Activated naive CD8-positive, alpha-beta T cell (primary cell): ENCODE measurements around the gene MAP3K15.
"Not testable (repeated sequence)": the region's sequence is repeated elsewhere in the genome, so short reads cannot be mapped to it uniquely, and the experiment has no call there.

ENCODE experiments used
- H3K27ac Mint-ChIP-seq: one replicate; pipeline ENCODE4 v1.8.0; 2021; ENCODE audit warnings: mixed read lengths
- H3K27me3 Mint-ChIP-seq: one replicate; pipeline ENCODE4 v1.8.0; 2021; ENCODE audit warnings: mixed read lengths
- H3K36me3 Mint-ChIP-seq: one replicate; pipeline ENCODE4 v1.8.0; 2021; ENCODE audit warnings: mixed read lengths
- H3K4me1 Mint-ChIP-seq: one replicate; pipeline ENCODE4 v1.8.0; 2021; ENCODE audit warnings: low read depth, mixed read lengths
- H3K4me3 Mint-ChIP-seq: one replicate; pipeline ENCODE4 v1.8.0; 2021; ENCODE audit warnings: mild to moderate bottlenecking, mixed read lengths
- H3K9me3 Mint-ChIP-seq: one replicate; pipeline ENCODE4 v1.8.0; 2021; ENCODE audit warnings: low read depth, mixed read lengths

MAP3K15 gene

DNA sequence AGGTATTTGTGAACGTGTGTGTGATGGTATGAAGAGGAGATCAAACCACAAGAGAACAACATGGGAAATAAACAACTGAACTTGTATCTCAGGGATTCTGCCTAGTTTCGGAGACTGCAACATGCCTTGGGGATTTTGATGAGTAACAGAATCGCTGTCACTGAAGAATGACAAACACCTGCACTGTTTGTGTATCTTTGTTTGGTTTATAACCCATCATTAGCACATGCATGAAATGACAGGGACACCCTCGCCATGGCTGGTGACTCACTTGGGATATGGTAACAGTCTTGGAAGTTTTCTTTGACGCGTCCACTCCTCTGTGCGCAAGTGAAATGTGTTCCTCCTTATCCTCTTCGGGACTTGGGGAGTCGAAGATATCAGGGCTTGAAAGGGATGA lies 30.3 kb upstream of the MAP3K15 start:
- H3K4me1 Mint-ChIP-seq: peaks cover 13% of the 10 kb centered on the region
- H3K27me3 Mint-ChIP-seq: no peaks in the 10 kb centered on the region
- H3K36me3 Mint-ChIP-seq: peaks cover 4% of the 10 kb centered on the region
- peak overlapping the region; percentile 61 for H3K27ac Mint-ChIP-seq
- H3K9me3 Mint-ChIP-seq: no peaks in the 10 kb centered on the region
- H3K4me3 Mint-ChIP-seq: no peak overlapping the region

DNA sequence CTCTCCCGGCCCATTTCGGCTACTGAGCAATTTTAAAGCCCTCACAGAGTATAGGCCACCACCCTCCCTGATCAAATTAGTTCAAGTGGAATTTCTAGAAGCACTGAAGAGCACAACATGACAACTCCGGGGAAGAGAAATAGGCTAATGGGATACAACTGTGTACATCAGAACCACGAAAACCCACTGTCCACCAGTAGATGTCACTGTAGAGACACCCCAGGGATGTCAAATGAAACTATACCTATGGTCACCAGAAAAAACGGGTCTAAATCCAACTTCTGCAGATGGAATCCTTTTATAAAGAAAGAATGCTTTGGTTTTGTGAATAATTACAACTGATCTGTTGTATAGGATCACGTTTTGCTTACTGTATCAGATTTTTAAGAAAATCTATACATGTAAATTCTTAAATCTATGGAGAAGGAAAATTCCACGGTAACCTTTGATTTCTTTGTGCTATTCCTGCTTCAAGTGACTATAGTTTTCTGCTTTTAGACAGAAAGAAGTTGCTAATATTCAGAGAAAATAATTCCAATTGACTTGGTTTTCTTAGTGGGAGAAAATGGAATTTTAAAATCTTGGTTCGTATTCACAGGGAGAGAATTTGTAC lies 29.5 kb upstream of the MAP3K15 start:
- Mint-ChIP-seq H3K9me3 (no peaks in the 10 kb centered on the region), H3K4me1 (peaks cover 13% of the 10 kb centered on the region), H3K4me3 (no peak overlapping the region), H3K27ac (peak overlapping the region; percentile 35), H3K27me3 (no peaks in the 10 kb centered on the region), H3K36me3 (peaks cover 4% of the 10 kb centered on the region)

GRCh38 chrX:19543951-19544381 lies 28.7 kb upstream of the MAP3K15 start:
- Mint-ChIP-seq H3K4me3 (no peak overlapping the region), H3K36me3 (peaks cover 4% of the 10 kb centered on the region), H3K27ac (no peak overlapping the region)

GRCh38 chrX:19543020-19543715 lies 27.9 kb upstream of the MAP3K15 start:
- Mint-ChIP-seq H3K9me3 (no peaks in the 10 kb centered on the region), H3K27me3 (no peaks in the 10 kb centered on the region), H3K27ac (peak overlapping the region; percentile 64), H3K4me1 (peaks cover 4% of the 10 kb centered on the region), H3K4me3 (no peak overlapping the region), H3K36me3 (peaks cover 4% of the 10 kb centered on the region)

More at GRCh38 chrX:19543951-19544381, 28.7 kb upstream of the MAP3K15 start:
- Mint-ChIP-seq H3K27me3 (no peaks in the 10 kb centered on the region), H3K4me1 (peaks cover 10% of the 10 kb centered on the region), H3K9me3 (no peaks in the 10 kb centered on the region)

- no peak overlapping the region for H3K4me3 Mint-ChIP-seq
- H3K27me3 Mint-ChIP-seq: no peaks in the 10 kb centered on the region
- H3K27ac Mint-ChIP-seq: peak overlapping the region; percentile 84
- H3K9me3 Mint-ChIP-seq: no peaks in the 10 kb centered on the region
- H3K4me1 Mint-ChIP-seq: peaks cover 1% of the 10 kb centered on the region
- peaks cover 4% of the 10 kb centered on the region for H3K36me3 Mint-ChIP-seq
Observed at GRCh38 chrX:19541931-19542330, 26.6 kb upstream of the MAP3K15 start.

DNA sequence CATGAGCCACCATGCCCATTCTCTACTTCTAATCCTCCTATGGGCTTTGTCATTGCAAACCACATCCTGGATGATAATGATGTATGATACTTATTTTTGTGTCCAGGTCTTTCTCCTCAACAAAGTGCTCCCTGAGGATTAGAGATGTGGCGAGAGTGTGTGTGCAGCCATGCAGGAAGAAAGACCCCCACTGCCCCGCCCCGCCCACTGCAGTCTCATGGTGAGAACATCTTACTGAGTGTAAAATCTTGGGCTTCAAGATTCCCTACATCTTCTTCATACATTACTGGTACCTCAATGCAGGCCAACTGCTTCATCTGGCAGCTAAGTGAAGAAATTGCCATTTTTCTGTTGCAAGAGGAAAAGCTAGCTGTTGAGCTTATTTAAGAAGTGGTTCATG lies 25.9 kb upstream of the MAP3K15 start:
- H3K9me3 Mint-ChIP-seq: no peaks in the 10 kb centered on the region
- peaks cover 4% of the 10 kb centered on the region for H3K36me3 Mint-ChIP-seq
- H3K4me1 Mint-ChIP-seq: peaks cover 1% of the 10 kb centered on the region
- H3K27ac Mint-ChIP-seq: no peak overlapping the region
- no peak overlapping the region for H3K4me3 Mint-ChIP-seq
- no peaks in the 10 kb centered on the region for H3K27me3 Mint-ChIP-seq

DNA sequence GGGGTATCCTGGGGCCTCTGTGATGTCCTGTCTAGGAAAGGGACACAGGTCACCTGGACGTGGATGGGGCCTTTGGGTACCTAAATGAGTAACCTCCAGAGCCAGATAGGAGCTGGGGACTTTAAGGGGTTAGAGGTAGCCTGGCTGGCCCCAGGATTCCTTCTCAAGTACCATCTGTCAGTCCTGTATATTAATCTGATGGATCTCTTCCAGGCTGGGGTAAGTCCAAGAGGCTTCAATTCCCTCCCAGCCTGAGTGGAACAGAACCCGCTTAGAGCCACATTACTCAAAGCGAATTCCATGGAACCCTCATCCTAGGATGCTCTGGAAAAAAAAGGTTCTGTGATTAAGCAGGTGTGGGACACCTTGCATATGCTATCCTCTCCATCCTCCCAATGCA lies 24.8 kb upstream of the MAP3K15 start:
- Mint-ChIP-seq H3K9me3 (no peaks in the 10 kb centered on the region), H3K4me3 (no peak overlapping the region), H3K27ac (no peak overlapping the region), H3K27me3 (no peaks in the 10 kb centered on the region), H3K4me1 (no peaks in the 10 kb centered on the region), H3K36me3 (peaks cover 2% of the 10 kb centered on the region)

- Mint-ChIP-seq H3K4me1 (no peaks in the 10 kb centered on the region), H3K36me3 (peaks cover 2% of the 10 kb centered on the region), H3K27ac (peak overlapping the region; percentile 72), H3K4me3 (no peak overlapping the region), H3K27me3 (no peaks in the 10 kb centered on the region), H3K9me3 (no peaks in the 10 kb centered on the region)
Observed at GRCh38 chrX:19539665-19540064, 24.4 kb upstream of the MAP3K15 start.

GRCh38 chrX:19535476-19535875 lies 20.2 kb upstream of the MAP3K15 start:
- Mint-ChIP-seq H3K9me3 (no peaks in the 10 kb centered on the region), H3K36me3 (no peaks in the 10 kb centered on the region), H3K4me1 (no peaks in the 10 kb centered on the region), H3K27me3 (no peaks in the 10 kb centered on the region), H3K4me3 (no peak overlapping the region), H3K27ac (no peak overlapping the region)

- H3K27me3 Mint-ChIP-seq: no peaks in the 10 kb centered on the region
- H3K27ac Mint-ChIP-seq: no peak overlapping the region
- no peaks in the 10 kb centered on the region for H3K36me3 Mint-ChIP-seq
- no peaks in the 10 kb centered on the region for H3K9me3 Mint-ChIP-seq
- no peaks in the 10 kb centered on the region for H3K4me1 Mint-ChIP-seq
- H3K4me3 Mint-ChIP-seq: no peak overlapping the region
Observed at GRCh38 chrX:19532709-19533108, 17.4 kb upstream of the MAP3K15 start.

- H3K4me3 Mint-ChIP-seq: no peak overlapping the region
- peaks cover 2% of the 10 kb centered on the region for H3K4me1 Mint-ChIP-seq
- no peaks in the 10 kb centered on the region for H3K9me3 Mint-ChIP-seq
- peaks cover 12% of the 10 kb centered on the region for H3K27me3 Mint-ChIP-seq
- no peak overlapping the region for H3K27ac Mint-ChIP-seq
- no peaks in the 10 kb centered on the region for H3K36me3 Mint-ChIP-seq
Observed at GRCh38 chrX:19517965-19518364, 2.7 kb upstream of the MAP3K15 start.

GRCh38 chrX:19515615-19516105 lies 352 bp upstream of the MAP3K15 start:
- H3K27me3 Mint-ChIP-seq: peaks cover 12% of the 10 kb centered on the region
- H3K4me3 Mint-ChIP-seq: peak overlapping the region; percentile 27
- H3K27ac Mint-ChIP-seq: no peak overlapping the region
- no peaks in the 10 kb centered on the region for H3K36me3 Mint-ChIP-seq
- peaks cover 2% of the 10 kb centered on the region for H3K4me1 Mint-ChIP-seq
- no peaks in the 10 kb centered on the region for H3K9me3 Mint-ChIP-seq

DNA sequence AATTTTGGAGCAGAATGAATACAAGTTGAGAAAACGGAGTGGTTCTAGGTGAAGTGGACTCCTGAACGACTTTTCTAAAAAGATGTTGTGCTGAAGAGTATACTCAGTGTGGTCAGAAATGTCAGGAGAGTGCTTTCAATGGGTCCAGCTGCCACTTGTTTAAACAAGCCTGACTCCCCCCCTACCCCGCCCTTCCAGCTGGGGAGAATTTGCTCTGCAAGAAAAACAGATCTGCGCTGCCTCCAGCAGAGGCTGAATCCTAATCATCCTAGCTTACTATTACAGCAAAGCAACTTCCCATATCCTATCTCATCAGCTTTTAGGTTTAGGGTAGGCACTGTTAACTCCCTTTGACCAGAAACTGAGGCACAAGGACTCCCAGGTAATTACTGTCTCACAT lies 1.9 kb downstream of the MAP3K15 start:
- H3K27me3 Mint-ChIP-seq: peaks cover 15% of the 10 kb centered on the region
- no peak overlapping the region for H3K27ac Mint-ChIP-seq
- H3K36me3 Mint-ChIP-seq: no peaks in the 10 kb centered on the region
- H3K9me3 Mint-ChIP-seq: no peaks in the 10 kb centered on the region
- H3K4me1 Mint-ChIP-seq: peaks cover 2% of the 10 kb centered on the region
- H3K4me3 Mint-ChIP-seq: peak overlapping the region; percentile 57

GRCh38 chrX:19512961-19513360 lies 2.3 kb downstream of the MAP3K15 start:
- Mint-ChIP-seq H3K27ac (no peak overlapping the region), H3K4me1 (peaks cover 2% of the 10 kb centered on the region), H3K9me3 (no peaks in the 10 kb centered on the region), H3K4me3 (no peak overlapping the region), H3K36me3 (no peaks in the 10 kb centered on the region), H3K27me3 (peaks cover 15% of the 10 kb centered on the region)

GRCh38 chrX:19512359-19512758 lies 2.9 kb downstream of the MAP3K15 start:
- H3K27ac Mint-ChIP-seq: no peak overlapping the region

DNA sequence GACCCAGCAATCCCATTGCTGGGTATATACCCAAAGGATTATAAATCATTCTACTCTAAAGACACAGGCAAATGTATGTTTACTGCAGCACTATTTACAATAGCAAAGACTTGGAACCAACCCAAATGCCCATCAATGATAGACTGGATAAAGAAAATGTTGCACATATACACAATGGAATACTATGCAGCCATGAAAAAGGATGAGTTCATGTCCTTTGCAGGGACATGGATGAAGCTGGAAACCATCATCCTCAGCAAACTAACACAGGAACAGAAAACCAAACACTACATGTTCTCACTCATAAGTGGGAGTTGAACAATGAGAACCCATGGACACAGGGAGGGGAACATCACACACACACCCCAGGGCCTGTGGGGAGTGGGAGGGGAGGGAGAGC lies 3.5 kb downstream of the MAP3K15 start:
- not testable (repeated sequence) for H3K27ac Mint-ChIP-seq, H3K4me3 Mint-ChIP-seq, H3K36me3 Mint-ChIP-seq

More at GRCh38 chrX:19512359-19512758, 2.9 kb downstream of the MAP3K15 start:
- H3K4me3 Mint-ChIP-seq: no peak overlapping the region
- no peaks in the 10 kb centered on the region for H3K9me3 Mint-ChIP-seq
- H3K4me1 Mint-ChIP-seq: peaks cover 2% of the 10 kb centered on the region
- H3K27me3 Mint-ChIP-seq: peaks cover 12% of the 10 kb centered on the region
- H3K36me3 Mint-ChIP-seq: no peaks in the 10 kb centered on the region

More for the DNA sequence above, 3.5 kb downstream of the MAP3K15 start:
- H3K27me3 Mint-ChIP-seq, H3K4me1 Mint-ChIP-seq, H3K9me3 Mint-ChIP-seq: not testable (repeated sequence)
